Panc1 (cell line): ENCODE results near the gene TPPP. TPM values are rescaled to one million over a fixed set of nuclear protein-coding genes. Genes with fewer than 3 reads are reported as not detected.

Source experiments
- ATAC-seq: fragments of 200-7000 bp; cut with Tn5 transposase; 2 replicates; pipeline ENCODE4 v1.9.1; 2020; ENCODE audit warnings: mild to moderate bottlenecking, moderate library complexity
- BruUV-seq: library from RNA; stranded (reverse); fragments of 400-500 nt; replicated peaks from 2 replicates; lab custom pipeline; 2021; lab: Mats Ljungman, UMichigan
- CTCF ChIA-PET: fragments of 300-600 bp; sonication (Branson Sonifier 250); formaldehyde crosslinking; loops from one replicate; lab custom pipeline; 2022; ENCODE audit warnings: antibody characterized with exemption; lab: Charles Lee
- POLR2A ChIA-PET: fragments of 300-600 bp; sonication (Branson Sonifier 250); formaldehyde crosslinking; loops from one replicate; lab custom pipeline; 2022; ENCODE audit warnings: antibody characterized with exemption; lab: Charles Lee
- DNase-seq: peaks from one replicate; pipeline ENCODE4 v3.0.0-alpha.2; 2010; ENCODE audit warnings: low read depth, low spot score
- H3K27ac ChIP-seq: 2 replicates; pipeline ENCODE4 v1.5.1; 2011; ENCODE audit warnings: mild to moderate bottlenecking, low read length, inconsistent platforms
- H3K27me3 ChIP-seq: fragments of 200-500 bp; sonication (Bioruptor generic); 2 replicates; pipeline ENCODE4 v1.6.0; 2014; ENCODE audit warnings: low read length, inconsistent platforms; ENCODE audit not compliant: control insufficient read depth, insufficient read depth
- H3K36me3 ChIP-seq: fragments of 200-500 bp; sonication (Bioruptor generic); 2 replicates; pipeline ENCODE4 v1.5.1; 2014; ENCODE audit warnings: inconsistent platforms, mild to moderate bottlenecking, low read length, moderate library complexity; ENCODE audit not compliant: control insufficient read depth, insufficient read depth
- H3K4me1 ChIP-seq: 2 replicates; pipeline ENCODE4 v1.5.1; 2011; ENCODE audit warnings: inconsistent platforms, mild to moderate bottlenecking, low read length, moderate library complexity; ENCODE audit not compliant: control insufficient read depth, insufficient read depth
- H3K4me3 ChIP-seq, 2 experiments: 2 replicates each; pipeline ENCODE4 v1.5.1; 2011 to 2012; ENCODE audit warnings: low read depth in 2 of 2, low read length in 2 of 2, mild to moderate bottlenecking in 2 of 2, inconsistent platforms in 1 of 2, moderate library complexity in 1 of 2
- H3K9me3 ChIP-seq: fragments of 200-500 bp; sonication (Bioruptor generic); 2 replicates; pipeline ENCODE4 v1.5.1; 2014; ENCODE audit warnings: low read depth, mild to moderate bottlenecking, inconsistent platforms, low read length, moderate library complexity; ENCODE audit not compliant: control insufficient read depth, insufficient read depth
- POLR2AphosphoS5 ChIP-seq: IDR thresholded peaks from 2 replicates; pipeline ENCODE4 v1.6.1; 2012; ENCODE audit warnings: mild to moderate bottlenecking, low read depth, low read length, moderate library complexity
- SIN3A ChIP-seq: IDR thresholded peaks from 2 replicates; pipeline ENCODE4 v1.6.1; 2012; ENCODE audit warnings: low read depth, mild to moderate bottlenecking, low read length, moderate library complexity, borderline replicate concordance; ENCODE audit not compliant: insufficient read depth
- TCF7L2 ChIP-seq: IDR thresholded peaks from 2 replicates; pipeline ENCODE4 v1.6.1; 2011; ENCODE audit warnings: mild to moderate bottlenecking, low read depth, low read length, inconsistent platforms
- in situ Hi-C: cut with HindIII; loops from 2 replicates; pipeline ENCODE4 v1.10.0; 2016; ENCODE audit warnings: low sequenced_read_pairs, low pct_unique_long_range_greater_than_20kb
- intact Hi-C: fragments of 100-400 bp; cut with micrococcal nuclease; formaldehyde crosslinking; loops from one replicate; pipeline ENCODE4 v1.10.0; 2022; ENCODE audit not compliant: unreplicated experiment
- total RNA-seq: library from RNA; stranded (reverse); gene quantifications from one replicate; pipeline ENCODE4 v1.2.1, GENCODE V29; 2021; ENCODE audit not compliant: unreplicated experiment
- TF ChIP-seq, protein P1 (sequence below): fragments of 450-650 bp; IDR thresholded peaks from 2 replicates; pipeline ENCODE4 v1.5.1; 2017; ENCODE audit warnings: mild to moderate bottlenecking
- TF ChIP-seq, protein P2 (sequence below), 2 experiments: IDR thresholded peaks; 2 replicates each; pipeline ENCODE4 v1.6.1; 2011 to 2012; ENCODE audit warnings: low read depth in 2 of 2, control low read depth in 1 of 2, low read length in 1 of 2, mild to moderate bottlenecking in 1 of 2, moderate library complexity in 1 of 2; ENCODE audit not compliant: insufficient read depth in 1 of 2

TPPP gene
- total RNA-seq, 1 experiment from 2014 or later, result 0.98 TPM

DNA sequence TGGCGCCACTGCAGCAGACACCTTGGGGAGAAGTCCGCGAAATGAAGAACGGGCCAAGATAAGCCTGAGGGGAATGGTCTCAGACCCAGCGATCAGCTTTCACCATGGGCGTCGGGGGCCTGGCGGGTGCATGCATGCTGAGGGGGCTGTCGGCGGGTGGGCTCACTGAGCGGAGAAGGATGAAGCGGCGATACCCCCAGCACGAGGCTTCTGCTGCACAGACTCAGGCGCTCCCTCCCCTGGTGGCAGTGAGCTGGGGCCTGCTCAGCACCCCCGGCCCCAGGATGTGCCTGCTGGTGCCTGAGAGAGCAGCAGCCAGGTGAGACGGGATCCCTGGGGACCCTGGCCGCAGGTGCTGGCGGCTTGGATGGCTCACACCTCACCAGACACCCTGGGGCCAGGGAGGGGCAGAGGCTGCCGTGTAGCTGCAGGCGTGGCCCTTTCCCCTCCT lies 49.8 kb downstream of the TPPP start:
- TF ChIP-seq POLR2AphosphoS5, result no peak
- TF ChIP-seq, protein P1, sequence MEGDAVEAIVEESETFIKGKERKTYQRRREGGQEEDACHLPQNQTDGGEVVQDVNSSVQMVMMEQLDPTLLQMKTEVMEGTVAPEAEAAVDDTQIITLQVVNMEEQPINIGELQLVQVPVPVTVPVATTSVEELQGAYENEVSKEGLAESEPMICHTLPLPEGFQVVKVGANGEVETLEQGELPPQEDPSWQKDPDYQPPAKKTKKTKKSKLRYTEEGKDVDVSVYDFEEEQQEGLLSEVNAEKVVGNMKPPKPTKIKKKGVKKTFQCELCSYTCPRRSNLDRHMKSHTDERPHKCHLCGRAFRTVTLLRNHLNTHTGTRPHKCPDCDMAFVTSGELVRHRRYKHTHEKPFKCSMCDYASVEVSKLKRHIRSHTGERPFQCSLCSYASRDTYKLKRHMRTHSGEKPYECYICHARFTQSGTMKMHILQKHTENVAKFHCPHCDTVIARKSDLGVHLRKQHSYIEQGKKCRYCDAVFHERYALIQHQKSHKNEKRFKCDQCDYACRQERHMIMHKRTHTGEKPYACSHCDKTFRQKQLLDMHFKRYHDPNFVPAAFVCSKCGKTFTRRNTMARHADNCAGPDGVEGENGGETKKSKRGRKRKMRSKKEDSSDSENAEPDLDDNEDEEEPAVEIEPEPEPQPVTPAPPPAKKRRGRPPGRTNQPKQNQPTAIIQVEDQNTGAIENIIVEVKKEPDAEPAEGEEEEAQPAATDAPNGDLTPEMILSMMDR, result no peak
- TF ChIP-seq SIN3A, result no peak
- TF ChIP-seq, protein P2, sequence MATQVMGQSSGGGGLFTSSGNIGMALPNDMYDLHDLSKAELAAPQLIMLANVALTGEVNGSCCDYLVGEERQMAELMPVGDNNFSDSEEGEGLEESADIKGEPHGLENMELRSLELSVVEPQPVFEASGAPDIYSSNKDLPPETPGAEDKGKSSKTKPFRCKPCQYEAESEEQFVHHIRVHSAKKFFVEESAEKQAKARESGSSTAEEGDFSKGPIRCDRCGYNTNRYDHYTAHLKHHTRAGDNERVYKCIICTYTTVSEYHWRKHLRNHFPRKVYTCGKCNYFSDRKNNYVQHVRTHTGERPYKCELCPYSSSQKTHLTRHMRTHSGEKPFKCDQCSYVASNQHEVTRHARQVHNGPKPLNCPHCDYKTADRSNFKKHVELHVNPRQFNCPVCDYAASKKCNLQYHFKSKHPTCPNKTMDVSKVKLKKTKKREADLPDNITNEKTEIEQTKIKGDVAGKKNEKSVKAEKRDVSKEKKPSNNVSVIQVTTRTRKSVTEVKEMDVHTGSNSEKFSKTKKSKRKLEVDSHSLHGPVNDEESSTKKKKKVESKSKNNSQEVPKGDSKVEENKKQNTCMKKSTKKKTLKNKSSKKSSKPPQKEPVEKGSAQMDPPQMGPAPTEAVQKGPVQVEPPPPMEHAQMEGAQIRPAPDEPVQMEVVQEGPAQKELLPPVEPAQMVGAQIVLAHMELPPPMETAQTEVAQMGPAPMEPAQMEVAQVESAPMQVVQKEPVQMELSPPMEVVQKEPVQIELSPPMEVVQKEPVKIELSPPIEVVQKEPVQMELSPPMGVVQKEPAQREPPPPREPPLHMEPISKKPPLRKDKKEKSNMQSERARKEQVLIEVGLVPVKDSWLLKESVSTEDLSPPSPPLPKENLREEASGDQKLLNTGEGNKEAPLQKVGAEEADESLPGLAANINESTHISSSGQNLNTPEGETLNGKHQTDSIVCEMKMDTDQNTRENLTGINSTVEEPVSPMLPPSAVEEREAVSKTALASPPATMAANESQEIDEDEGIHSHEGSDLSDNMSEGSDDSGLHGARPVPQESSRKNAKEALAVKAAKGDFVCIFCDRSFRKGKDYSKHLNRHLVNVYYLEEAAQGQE (IDR thresholded peaks at IDR 0.05; ENCODE audit: insufficient read depth in 1 of 2, low read depth in 2 of 2, low read length in 1 of 2), result no peak
- no peak for TF ChIP-seq TCF7L2
- no peak for ATAC-seq
- BruUV-seq, result no TSS peak
- Histone ChIP-seq H3K36me3 (peaks cover 5% of the 10 kb centered on the region), H3K27me3 (no peaks in the 10 kb centered on the region), H3K9me3 (no peaks in the 10 kb centered on the region), H3K4me3 (no peak overlapping the region), H3K4me1 (no peaks in the 10 kb centered on the region), H3K27ac (no peak overlapping the region)
- DNase-seq, result no peak
- intact Hi-C loops (no loop called here), in situ Hi-C loops (no loop called here)
- POLR2A ChIA-PET, result no interaction called here
- CTCF ChIA-PET, result no interaction called here

DNA sequence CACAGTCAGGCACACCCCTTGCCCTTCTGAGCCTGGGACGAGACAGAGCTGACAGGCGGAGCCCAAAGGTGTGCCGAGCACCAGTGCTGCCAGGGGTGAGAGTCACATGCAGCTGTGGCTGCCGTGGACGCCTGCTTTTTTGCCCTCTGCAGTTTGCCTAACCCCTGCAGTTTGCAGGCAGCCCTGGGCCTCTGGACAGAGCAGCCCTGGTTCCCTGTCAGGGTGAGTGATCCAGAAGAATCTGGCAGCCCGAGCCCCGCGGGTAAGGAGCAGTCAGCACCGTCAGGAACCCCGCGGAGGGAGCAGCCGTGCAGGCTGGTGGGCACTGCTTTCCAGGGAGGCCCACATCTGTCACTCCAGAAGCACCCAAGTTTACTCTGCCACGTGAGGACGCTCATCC lies 50.7 kb downstream of the TPPP start:
- Histone ChIP-seq H3K9me3 (no peaks in the 10 kb centered on the region), H3K4me3 (no peak overlapping the region), H3K27ac (no peak overlapping the region), H3K27me3 (no peaks in the 10 kb centered on the region), H3K36me3 (peaks cover 5% of the 10 kb centered on the region), H3K4me1 (no peaks in the 10 kb centered on the region)
- TF ChIP-seq SIN3A (no peak), TCF7L2 (no peak), POLR2AphosphoS5 (no peak)
- TF ChIP-seq, protein P1, result no peak
- TF ChIP-seq, protein P2 (IDR thresholded peaks at IDR 0.05; ENCODE audit: insufficient read depth in 1 of 2, low read depth in 2 of 2, low read length in 1 of 2), result no peak
- in situ Hi-C loops (no loop called here), intact Hi-C loops (no loop called here)
- DNase-seq (no peak), ATAC-seq (no peak)
- TSS peak; percentile 65 for BruUV-seq
- ChIA-PET POLR2A (no interaction called here), CTCF (no interaction called here)
